SJSA1 (cell line): ENCODE results near the gene FOLR1. TPM values are rescaled to one million over a fixed set of nuclear protein-coding genes. Genes with fewer than 3 reads are reported as not detected.

ENCODE experiments used
- total RNA-seq: library from RNA; depleted of rRNA; stranded (reverse); fragments of >200 nt; shearing (Covaris generic); gene quantifications from 2 replicates; pipeline ENCODE4 v1.2.3, GENCODE V29; 2014; rRNA removed

FOLR1 gene
- total RNA-seq, 1 experiment from 2014 or later: 0.29 TPM

Other genes with a start within 250 kb of the FOLR1 start
- gene IL18BP, start 193.2 kb upstream of the FOLR1 start, total RNA-seq: 0.06 and 3.3 TPM in 2 replicates
- 38.4 and 46.4 TPM in 2 replicates for gene NUMA1, start 111.6 kb upstream of the FOLR1 start, total RNA-seq
- 4.1 TPM in 1 of 2 replicates, not detected in the other for gene LRRC51, start 111.3 kb upstream of the FOLR1 start, total RNA-seq
- gene LAMTOR1, start 88.8 kb upstream of the FOLR1 start, total RNA-seq: 51.2 and 76.8 TPM in 2 replicates
- not detected in 2 replicates for gene TOMT, start 86.2 kb upstream of the FOLR1 start, total RNA-seq
- 23.5 and 46.9 TPM in 2 replicates for gene ANAPC15, start 79.4 kb upstream of the FOLR1 start, total RNA-seq
- gene FOLR3, start 56.4 kb upstream of the FOLR1 start, total RNA-seq: not detected in 2 replicates
- not detected in 2 replicates for gene FOLR2, start 24.7 kb downstream of the FOLR1 start, total RNA-seq
- gene INPPL1, start 32.6 kb downstream of the FOLR1 start, total RNA-seq: 21.5 and 27.7 TPM in 2 replicates
- not detected in 2 replicates for gene PHOX2A, start 52.0 kb downstream of the FOLR1 start, total RNA-seq
- gene CLPB, start 242.4 kb downstream of the FOLR1 start, total RNA-seq: 13.4 and 15.4 TPM in 2 replicates